ENCODE results near the gene FRMPD4.

FRMPD4 gene

GRCh38 chrX:12223650-12224049 lies 85.4 kb downstream of the FRMPD4 start:
- DNase-seq = no peak

- DNase-seq = no peak
Measured at GRCh38 chrX:12225107-12225506, 86.8 kb downstream of the FRMPD4 start.

- DNase-seq = no peak
Measured at GRCh38 chrX:12227412-12228041, 89.3 kb downstream of the FRMPD4 start.

GRCh38 chrX:12228862-12229261 lies 90.6 kb downstream of the FRMPD4 start:
- DNase-seq = no peak

GRCh38 chrX:12229986-12230385 lies 91.7 kb downstream of the FRMPD4 start:
- no peak for DNase-seq

GRCh38 chrX:12234534-12235329 lies 96.5 kb downstream of the FRMPD4 start:
- DNase-seq = no peak

GRCh38 chrX:12236156-12236555 lies 97.9 kb downstream of the FRMPD4 start:
- DNase-seq = no peak

GRCh38 chrX:12237131-12237530 lies 98.9 kb downstream of the FRMPD4 start:
- DNase-seq = no peak

- no peak for DNase-seq
Measured at GRCh38 chrX:12237771-12238170, 99.5 kb downstream of the FRMPD4 start.

GRCh38 chrX:12239356-12240082 lies 101.2 kb downstream of the FRMPD4 start:
- no peak for DNase-seq

- DNase-seq = no peak
Measured at GRCh38 chrX:12240491-12240890, 102.2 kb downstream of the FRMPD4 start.

GRCh38 chrX:12241026-12241425 lies 102.8 kb downstream of the FRMPD4 start:
- no peak for DNase-seq

- DNase-seq = no peak
Measured at GRCh38 chrX:12245650-12246645, 107.7 kb downstream of the FRMPD4 start.

GRCh38 chrX:12249997-12250396 lies 111.7 kb downstream of the FRMPD4 start:
- no peak for DNase-seq

- DNase-seq = no peak
Measured at GRCh38 chrX:12263211-12263610, 124.9 kb downstream of the FRMPD4 start.

GRCh38 chrX:12269484-12269883 lies 131.2 kb downstream of the FRMPD4 start:
- DNase-seq = no peak

- DNase-seq = no peak
Measured at GRCh38 chrX:12278151-12278550, 139.9 kb downstream of the FRMPD4 start.

- DNase-seq = no peak
Measured at GRCh38 chrX:12282991-12283390, 144.7 kb downstream of the FRMPD4 start.

- no peak for DNase-seq
Measured at GRCh38 chrX:12292996-12293765, 154.9 kb downstream of the FRMPD4 start.

GRCh38 chrX:12297353-12297752 lies 159.1 kb downstream of the FRMPD4 start:
- no peak for DNase-seq

- no peak for DNase-seq
Measured at GRCh38 chrX:12301288-12301687, 163.0 kb downstream of the FRMPD4 start.

- DNase-seq = no peak
Measured at GRCh38 chrX:12304261-12304660, 166.0 kb downstream of the FRMPD4 start.

Data from activated CD4-positive, alpha-beta T cell treated with anti-CD3 and anti-CD28 coated beads for 4 hours (primary cell).